ENCODE results near the gene PSMB8. TPM values are rescaled to one million over a fixed set of nuclear protein-coding genes. Genes with fewer than 3 reads are reported as not detected.

PSMB8 gene
- total RNA-seq, 1 experiment from 2014 or later = 31.6 TPM

DNA sequence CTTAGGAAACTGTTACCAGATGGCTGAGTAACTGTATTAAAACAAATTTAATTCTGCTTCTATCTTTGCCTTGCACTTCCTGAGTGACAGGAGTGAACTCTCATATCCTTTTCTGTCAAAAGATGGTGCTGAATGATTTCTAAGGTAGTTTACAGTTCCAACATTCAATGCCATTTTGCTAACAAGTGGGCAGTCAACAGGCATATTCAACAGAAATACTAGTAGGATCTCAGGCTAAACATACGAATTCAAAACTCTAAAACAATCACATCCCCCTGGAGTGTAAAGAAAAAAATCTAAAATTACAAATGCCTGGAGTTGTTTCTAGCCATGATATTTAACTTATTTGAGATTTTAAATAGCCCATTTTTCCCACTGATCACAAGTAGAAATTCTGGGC is 16.8 kb upstream of the PSMB8 start:
- no peaks in the 10 kb centered on the region for H3K36me3 ChIP-seq (ENCODE audit: low read depth, low read length)
- ATAC-seq (no peak), DNase-seq (no peak)
- H3K9ac ChIP-seq (ENCODE audit: low read length) = no peak overlapping the region
- H3K4me2 ChIP-seq (ENCODE audit: low read length) = peak overlapping the region; percentile 55
- no peaks in the 10 kb centered on the region for H3F3A ChIP-seq (ENCODE audit: low read length, unreplicated experiment)
- ChIA-PET POLR2A (ENCODE audit: unreplicated experiment) (interaction anchor here (1.4 kb wide), 1 partner anchor 111 kb away, joined by 4 read pairs; no protein-coding TSS in a partner anchor), CTCF (interaction anchor here (1.2 kb wide), 1 partner anchor 22 kb away, joined by 18 read pairs; the partner anchor contains the start of gene TAP2)
- no peaks in the 10 kb centered on the region for H3K9me3 ChIP-seq (ENCODE audit: low read length)
- no peak overlapping the region for H3K4me3 ChIP-seq (ENCODE audit: low read length)
- no peaks in the 10 kb centered on the region for H4K20me1 ChIP-seq (ENCODE audit: low read length)
- BruUV-seq (replicated peaks) = no TSS peak
- no peaks in the 10 kb centered on the region for H3K27me3 ChIP-seq (ENCODE audit: low read length)
- no peak overlapping the region for H3K27ac ChIP-seq (ENCODE audit: low read length)
- TF ChIP-seq, protein P1, sequence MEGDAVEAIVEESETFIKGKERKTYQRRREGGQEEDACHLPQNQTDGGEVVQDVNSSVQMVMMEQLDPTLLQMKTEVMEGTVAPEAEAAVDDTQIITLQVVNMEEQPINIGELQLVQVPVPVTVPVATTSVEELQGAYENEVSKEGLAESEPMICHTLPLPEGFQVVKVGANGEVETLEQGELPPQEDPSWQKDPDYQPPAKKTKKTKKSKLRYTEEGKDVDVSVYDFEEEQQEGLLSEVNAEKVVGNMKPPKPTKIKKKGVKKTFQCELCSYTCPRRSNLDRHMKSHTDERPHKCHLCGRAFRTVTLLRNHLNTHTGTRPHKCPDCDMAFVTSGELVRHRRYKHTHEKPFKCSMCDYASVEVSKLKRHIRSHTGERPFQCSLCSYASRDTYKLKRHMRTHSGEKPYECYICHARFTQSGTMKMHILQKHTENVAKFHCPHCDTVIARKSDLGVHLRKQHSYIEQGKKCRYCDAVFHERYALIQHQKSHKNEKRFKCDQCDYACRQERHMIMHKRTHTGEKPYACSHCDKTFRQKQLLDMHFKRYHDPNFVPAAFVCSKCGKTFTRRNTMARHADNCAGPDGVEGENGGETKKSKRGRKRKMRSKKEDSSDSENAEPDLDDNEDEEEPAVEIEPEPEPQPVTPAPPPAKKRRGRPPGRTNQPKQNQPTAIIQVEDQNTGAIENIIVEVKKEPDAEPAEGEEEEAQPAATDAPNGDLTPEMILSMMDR (conservative IDR thresholded peaks at IDR 0.05; ENCODE audit: low read depth, low read length) = no peak
- TF ChIP-seq EZH2phosphoT487 (IDR thresholded peaks at IDR 0.05; ENCODE audit: borderline replicate concordance, low read length) (no peak), EZH2 (IDR thresholded peaks at IDR 0.05; ENCODE audit: low read length, unreplicated experiment) (no peak)
- H3K79me2 ChIP-seq (ENCODE audit: low read length) = no peaks in the 10 kb centered on the region
- H2AFZ ChIP-seq (ENCODE audit: low read length) = peak overlapping the region; percentile 47; the same call in 1 of the 2 replicates
- intact Hi-C loops (cut with micrococcal nuclease) = loop anchor here (1.0 kb wide), 1 partner anchor 22 kb away; the partner anchor contains the start of gene TAP2
- peaks cover 6% of the 10 kb centered on the region; the same call in 1 of the 2 replicates for H3K4me1 ChIP-seq (ENCODE audit: insufficient read depth, low read length)
- no peaks in the 10 kb centered on the region for H3K9me2 ChIP-seq (replicated peaks; ENCODE audit: low read length)

DNA sequence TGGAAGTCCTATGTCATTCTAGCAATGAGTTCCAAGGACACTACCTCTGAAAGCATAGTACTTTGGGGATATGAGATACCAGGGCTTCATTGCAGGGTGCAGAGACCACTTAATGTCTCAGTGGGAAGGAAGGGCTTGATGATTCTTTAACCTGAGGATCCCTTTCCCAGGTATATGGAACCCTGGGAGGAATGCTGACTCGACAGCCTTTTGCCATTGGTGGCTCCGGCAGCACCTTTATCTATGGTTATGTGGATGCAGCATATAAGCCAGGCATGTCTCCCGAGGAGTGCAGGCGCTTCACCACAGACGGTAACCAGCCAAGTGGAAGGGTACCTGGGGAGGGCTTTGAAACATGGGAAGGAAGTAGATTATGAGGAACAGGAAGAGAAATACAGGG is 14.3 kb upstream of the PSMB8 start:
- TF ChIP-seq EZH2phosphoT487 (IDR thresholded peaks at IDR 0.05; ENCODE audit: borderline replicate concordance, low read length) (no peak), EZH2 (IDR thresholded peaks at IDR 0.05; ENCODE audit: low read length, unreplicated experiment) (no peak)
- TF ChIP-seq, protein P1 (conservative IDR thresholded peaks at IDR 0.05; ENCODE audit: low read depth, low read length) = no peak
- POLR2A ChIA-PET (ENCODE audit: unreplicated experiment) = no interaction called here

DNA sequence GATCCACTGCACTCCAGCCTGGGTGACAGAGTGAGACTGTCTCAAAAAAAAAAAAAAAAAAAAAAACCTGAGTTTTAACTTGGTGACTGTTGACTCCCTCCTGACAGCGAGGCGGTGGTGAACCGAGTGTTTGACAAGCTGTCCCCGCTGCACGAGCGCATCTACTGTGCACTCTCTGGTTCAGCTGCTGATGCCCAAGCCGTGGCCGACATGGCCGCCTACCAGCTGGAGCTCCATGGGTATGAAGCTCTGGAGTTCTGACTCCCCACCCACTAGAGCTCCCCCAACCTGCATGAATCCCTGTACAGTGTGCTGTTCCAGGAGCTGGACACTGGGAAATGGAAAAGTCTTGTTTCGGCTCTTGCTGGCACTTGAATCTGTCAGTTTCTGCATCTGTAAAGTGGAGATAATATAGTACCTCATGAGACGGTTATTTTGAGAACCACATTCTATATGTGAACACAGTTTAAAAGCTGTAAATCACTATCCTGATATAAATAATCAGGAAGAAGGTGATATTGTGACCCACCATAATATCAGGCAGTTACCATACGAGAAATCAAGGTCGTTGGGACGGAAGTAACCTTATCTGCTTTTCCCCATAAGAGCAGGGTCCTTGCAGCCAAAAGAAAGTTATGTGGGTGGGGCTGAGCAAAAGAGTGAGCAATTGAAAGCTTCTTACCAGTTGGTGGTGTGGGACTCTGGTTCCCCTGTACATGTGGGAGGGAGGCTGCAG is 13.5 kb upstream of the PSMB8 start:
- Histone ChIP-seq H2AFZ (ENCODE audit: low read length) (no peak overlapping the region), H3K36me3 (ENCODE audit: low read depth, low read length) (no peaks in the 10 kb centered on the region), H3K4me1 (ENCODE audit: insufficient read depth, low read length) (peaks cover 8% of the 10 kb centered on the region), H3K79me2 (ENCODE audit: low read length) (no peaks in the 10 kb centered on the region), H3K9me3 (ENCODE audit: low read length) (no peaks in the 10 kb centered on the region), H3K27me3 (ENCODE audit: low read length) (no peaks in the 10 kb centered on the region), H3K27ac (ENCODE audit: low read length) (no peak overlapping the region), H3K4me3 (ENCODE audit: low read length) (no peak overlapping the region), H3K4me2 (ENCODE audit: low read length) (no peak overlapping the region), H3K9me2 (replicated peaks; ENCODE audit: low read length) (no peaks in the 10 kb centered on the region), H3K9ac (ENCODE audit: low read length) (no peak overlapping the region), H4K20me1 (ENCODE audit: low read length) (no peaks in the 10 kb centered on the region), H3F3A (ENCODE audit: low read length, unreplicated experiment) (no peaks in the 10 kb centered on the region)
- DNase-seq (no peak), ATAC-seq (no peak)
- ChIA-PET CTCF (interaction anchor here (0.9 to 1.3 kb wide), 3 partner anchors 11 to 76 kb away, joined by 3 to 5 read pairs (median 3); partner anchors contain the start of gene TAP2), POLR2A (ENCODE audit: unreplicated experiment) (no interaction called here)
- TF ChIP-seq EZH2 (IDR thresholded peaks at IDR 0.05; ENCODE audit: low read length, unreplicated experiment) = no peak
- TF ChIP-seq EZH2phosphoT487 (IDR thresholded peaks at IDR 0.05; ENCODE audit: borderline replicate concordance, low read length) = no peak
- TF ChIP-seq, protein P1 (conservative IDR thresholded peaks at IDR 0.05; ENCODE audit: low read depth, low read length) = no peak
- intact Hi-C loops (cut with micrococcal nuclease) = no loop called here
- BruUV-seq (replicated peaks) = no TSS peak

More for the DNA sequence above, 14.3 kb upstream of the PSMB8 start:
- CTCF ChIA-PET = no interaction called here
- Histone ChIP-seq H3K79me2 (ENCODE audit: low read length) (no peaks in the 10 kb centered on the region), H4K20me1 (ENCODE audit: low read length) (no peaks in the 10 kb centered on the region), H3K4me3 (ENCODE audit: low read length) (no peak overlapping the region), H2AFZ (ENCODE audit: low read length) (no peak overlapping the region), H3F3A (ENCODE audit: low read length, unreplicated experiment) (no peaks in the 10 kb centered on the region), H3K9me3 (ENCODE audit: low read length) (no peaks in the 10 kb centered on the region), H3K27ac (ENCODE audit: low read length) (no peak overlapping the region), H3K27me3 (ENCODE audit: low read length) (no peaks in the 10 kb centered on the region), H3K36me3 (ENCODE audit: low read depth, low read length) (no peaks in the 10 kb centered on the region), H3K4me2 (ENCODE audit: low read length) (no peak overlapping the region), H3K4me1 (ENCODE audit: insufficient read depth, low read length) (peaks cover 6% of the 10 kb centered on the region; the same call in 1 of the 2 replicates), H3K9ac (ENCODE audit: low read length) (no peak overlapping the region), H3K9me2 (replicated peaks; ENCODE audit: low read length) (no peaks in the 10 kb centered on the region)
- intact Hi-C loops (cut with micrococcal nuclease) = no loop called here
- BruUV-seq (replicated peaks) = no TSS peak
- ATAC-seq (no peak), DNase-seq (no peak)
